Sigmoid colon (tissue), 7 donors: ENCODE measurements around the gene ROPN1B. TPM values are rescaled to one million over a fixed set of nuclear protein-coding genes. Genes with fewer than 3 reads are reported as not detected.
"Not testable (repeated sequence)": the region's sequence is repeated elsewhere in the genome, so short reads cannot be mapped to it uniquely, and the experiment has no call there.

ENCODE experiments used
- DNase-seq: peaks from one replicate; pipeline ENCODE4 v3.0.0-alpha.2; 2019
- H3K27ac ChIP-seq, 4 donors: fragments of 200-600 bp; sonication (generic); one replicate each; pipeline ENCODE4 v1.5.1; 2016 to 2019; ENCODE audit warnings: mild to moderate bottlenecking in 1 of 4
- H3K27me3 ChIP-seq, 3 donors: fragments of 200-600 bp; sonication (generic); one replicate each; pipeline ENCODE4 v1.5.1; 2019; ENCODE audit warnings: mild to moderate bottlenecking in 1 of 3
- H3K36me3 ChIP-seq, 4 donors: fragments of 200-600 bp; sonication (generic); one replicate each; pipeline ENCODE4 v1.5.1; 2016 to 2019
- H3K4me1 ChIP-seq, 4 donors: fragments of 200-600 bp; sonication (generic); one replicate each; pipeline ENCODE4 v1.5.1; 2017 to 2019
- H3K4me3 ChIP-seq, 4 donors: fragments of 200-600 bp; sonication (generic); one replicate each; pipeline ENCODE4 v1.5.1; 2017 to 2019; ENCODE audit warnings: mild to moderate bottlenecking in 2 of 4, moderate library complexity in 1 of 4
- H3K9me3 ChIP-seq, 4 donors: fragments of 200-600 bp in 3 of 4; sonication (generic) in 3 of 4; one replicate each; pipeline versions ENCODE4 v1.5.1 to v1.6.1; 2013 to 2019
- CTCF ChIP-seq, 4 experiments: fragments of 450-650 bp in 3 of 4; fragments of 200-600 bp in 1 of 4; IDR thresholded peaks; one replicate each; pipeline ENCODE4 v1.5.1; 2016 to 2019; ENCODE audit warnings: antibody characterized with exemption in 4 of 4, mild to moderate bottlenecking in 3 of 4, moderate library complexity in 2 of 4
- WGBS, 2 donors: extraction: QIAGEN DNeasy Blood & Tissue Kit; methylation state at CpG; one replicate each; pipeline ENCODE4 v1.1.7; 2013; 5-methylcytosine and 5-hydroxymethylcytosine counted together
- intact Hi-C: fragments of 100-400 bp; cut with DNase I; formaldehyde crosslinking; loops from one replicate; pipeline ENCODE4 v1.15.1; 2023
- polyA plus RNA-seq, 3 donors: library from polyadenylated mRNA; stranded (reverse); fragments of 200-250 nt; gene quantifications; one replicate each; pipeline ENCODE4 v1.2.3, GENCODE V29; 2013
- total RNA-seq, 4 donors: library from RNA; depleted of rRNA; stranded (reverse); fragments of >200 nt; gene quantifications; one replicate each; pipeline ENCODE4 v1.1.0, GENCODE V29; 2016
- donor health status: healthy with polysubstance abuse.
- donor health status: Bipolar disorder and iron deficiency.
- donor health status: healthy.

Gene ROPN1B
- total and polyA plus RNA-seq, 7 donors, result 0.06 to 1.1 TPM; not detected in 5

DNA sequence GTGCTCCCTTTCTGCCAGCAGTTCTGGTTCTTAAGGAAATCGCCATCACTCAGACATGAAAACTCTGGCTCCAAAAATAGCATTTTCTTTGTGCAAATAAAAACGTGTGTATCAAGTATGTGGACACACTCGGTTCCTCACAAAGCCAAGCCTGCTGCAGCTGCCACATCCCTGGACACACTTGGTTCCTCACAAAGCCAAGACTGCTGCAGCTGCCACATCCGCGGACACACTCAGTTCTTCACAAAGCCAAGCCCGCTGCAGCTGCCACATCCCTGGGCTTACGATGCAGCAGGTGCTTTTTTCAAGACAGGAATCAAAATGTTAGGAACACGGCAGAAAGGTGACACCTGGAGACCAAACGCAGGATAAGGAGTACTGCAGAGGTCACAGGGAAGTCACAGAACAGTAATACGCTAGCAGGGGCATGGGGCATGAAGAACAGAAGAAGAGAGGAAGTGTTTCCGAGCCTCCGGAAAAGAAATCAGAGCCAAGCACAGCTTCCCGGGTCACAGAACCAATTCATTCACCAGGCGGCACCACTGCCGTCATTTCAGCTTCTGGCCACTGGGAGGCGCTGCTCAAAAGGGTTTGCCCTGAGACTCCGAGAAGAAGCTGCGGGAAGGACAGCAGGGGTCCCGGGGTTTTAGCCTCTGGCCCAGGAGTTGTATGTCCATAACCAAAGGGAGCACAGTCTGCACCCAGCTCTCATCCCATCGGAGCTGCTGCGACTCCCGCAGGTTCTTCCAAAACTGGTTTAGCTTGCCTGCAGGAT, 40.0 kb upstream of the ROPN1B start:
- intact Hi-C loops, H3K4me1 ChIP-seq, DNase-seq, H3K27me3 ChIP-seq, H3K9me3 ChIP-seq, H3K4me3 ChIP-seq, H3K27ac ChIP-seq, H3K36me3 ChIP-seq: not testable (repeated sequence)
- WGBS, 2 donors, result 16 to 42% methylated on average over 22 of the region's 22 CpGs
- TF ChIP-seq CTCF (IDR thresholded peaks at IDR 0.05), result peak in 3 of 4 experiments; percentile 45 to 58 (median 48)

DNA sequence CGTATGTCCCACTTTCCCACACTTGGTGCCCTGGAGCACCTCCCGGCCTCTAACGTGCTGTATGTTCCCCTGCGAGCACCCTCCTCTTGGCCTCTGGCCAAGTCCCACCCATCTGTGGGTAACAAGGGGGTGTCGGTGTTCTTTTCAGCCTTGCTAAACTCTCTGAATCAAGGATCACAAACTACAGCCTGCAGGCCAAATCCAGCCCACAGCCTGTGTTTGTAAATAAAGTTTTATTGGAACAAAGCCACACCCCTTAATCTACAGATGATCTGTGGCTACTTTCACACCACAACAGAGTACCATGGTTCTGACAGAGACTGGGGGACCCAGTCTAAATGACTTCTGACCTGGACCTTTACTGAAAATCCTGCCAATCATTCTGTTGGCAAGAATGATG, 39.2 kb upstream of the ROPN1B start:
- H3K27ac ChIP-seq, H3K4me3 ChIP-seq, H3K9me3 ChIP-seq, DNase-seq, intact Hi-C loops, H3K4me1 ChIP-seq, H3K27me3 ChIP-seq, H3K36me3 ChIP-seq: not testable (repeated sequence)
- 20 to 50% methylated on average over 5 of the region's 5 CpGs for WGBS, 2 donors

DNA sequence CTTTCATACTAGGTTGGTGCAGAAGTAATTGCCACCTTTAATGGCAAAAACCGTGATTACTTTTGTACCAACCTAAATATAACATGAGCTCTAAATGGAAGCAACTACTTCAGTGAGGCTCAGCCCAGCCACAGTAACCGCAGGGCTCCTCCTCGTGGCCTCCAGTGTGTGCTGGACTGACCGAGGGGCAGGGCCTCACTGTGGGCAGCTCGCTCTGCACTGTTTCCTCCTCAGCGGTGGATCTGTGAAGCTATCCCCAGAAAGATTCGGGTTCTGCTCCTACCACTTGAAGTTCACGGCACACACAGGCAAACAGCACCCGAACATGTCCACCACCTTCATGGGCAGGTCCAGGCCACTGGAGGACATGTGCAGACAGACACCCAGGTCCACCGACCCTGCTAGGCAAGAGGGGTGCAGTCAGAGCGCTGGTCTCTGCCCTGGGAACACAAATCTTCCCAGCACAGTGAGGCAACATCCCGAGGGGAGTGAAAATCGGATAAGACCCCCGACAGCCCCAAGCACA, 37.6 kb upstream of the ROPN1B start:
- intact Hi-C loops, H3K4me3 ChIP-seq, H3K9me3 ChIP-seq, H3K27me3 ChIP-seq, H3K36me3 ChIP-seq, H3K4me1 ChIP-seq, H3K27ac ChIP-seq, DNase-seq: not testable (repeated sequence)
- WGBS, 2 donors, result 63 to 86% methylated on average over 6 to 13 of the region's 14 CpGs

DNA sequence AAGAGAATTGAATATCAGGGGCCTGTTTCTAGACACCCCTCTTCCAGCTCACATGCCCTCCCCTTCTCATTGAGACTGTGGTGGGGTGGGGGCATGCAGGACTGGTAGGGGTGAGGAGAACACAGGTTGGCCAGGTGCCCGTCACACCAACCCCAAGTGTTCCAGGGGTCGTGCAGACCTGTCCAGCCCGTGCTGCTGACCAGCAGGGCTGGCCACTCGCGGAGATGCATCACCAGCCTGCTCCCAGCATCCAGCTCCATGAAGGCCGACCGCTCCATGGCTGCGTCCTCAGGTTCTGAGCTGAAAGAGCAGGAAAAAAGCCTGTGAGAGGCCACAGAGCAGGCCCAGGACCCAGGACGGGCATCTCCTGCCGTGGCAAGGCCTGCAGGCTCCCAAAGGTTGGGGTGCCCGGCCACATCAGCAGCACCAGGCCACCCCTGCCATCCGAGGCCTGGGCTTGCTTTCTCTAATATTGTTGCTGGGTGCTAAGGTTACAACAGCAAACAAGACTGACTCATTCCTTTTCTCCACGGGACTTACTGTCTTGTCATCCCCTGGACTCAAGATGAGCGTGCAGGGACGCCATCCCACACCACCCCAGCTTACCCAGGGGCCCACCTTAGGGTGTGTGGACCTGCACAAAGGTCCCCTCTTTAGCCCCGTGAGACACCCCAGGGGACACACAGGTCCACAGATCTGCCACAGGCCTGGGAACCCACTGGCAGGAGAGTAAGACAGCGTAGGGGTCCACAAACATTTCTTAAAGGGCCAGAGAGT, 35.4 kb upstream of the ROPN1B start:
- H3K27ac ChIP-seq, H3K4me3 ChIP-seq, H3K9me3 ChIP-seq, DNase-seq, intact Hi-C loops, H3K27me3 ChIP-seq, H3K4me1 ChIP-seq, H3K36me3 ChIP-seq: not testable (repeated sequence)
- WGBS, 2 donors, result 92 to 93% methylated on average over 15 of the region's 17 CpGs

GRCh38 chr3:125935252-125935874, 33.6 kb upstream of the ROPN1B start:
- H3K4me1 ChIP-seq, H3K36me3 ChIP-seq, H3K27ac ChIP-seq, H3K4me3 ChIP-seq, H3K27me3 ChIP-seq, DNase-seq, H3K9me3 ChIP-seq, intact Hi-C loops: not testable (repeated sequence)
- 38 to 70% methylated on average over 10 of the region's 10 CpGs for WGBS, 2 donors

GRCh38 chr3:125936210-125936815, 32.7 kb upstream of the ROPN1B start:
- 62 to 89% methylated on average over 13 of the region's 13 CpGs for WGBS, 2 donors

GRCh38 chr3:125936891-125937290, 32.1 kb upstream of the ROPN1B start:
- H3K27me3 ChIP-seq, intact Hi-C loops, H3K4me3 ChIP-seq, H3K4me1 ChIP-seq, DNase-seq, H3K9me3 ChIP-seq, H3K27ac ChIP-seq, H3K36me3 ChIP-seq: not testable (repeated sequence)
- WGBS, 2 donors, result 26 to 71% methylated on average over 12 of the region's 13 CpGs

More at GRCh38 chr3:125936210-125936815, 32.7 kb upstream of the ROPN1B start:
- H3K4me3 ChIP-seq, intact Hi-C loops, DNase-seq, H3K4me1 ChIP-seq, H3K9me3 ChIP-seq, H3K36me3 ChIP-seq, H3K27me3 ChIP-seq, H3K27ac ChIP-seq: not testable (repeated sequence)
- peak; percentile 9 to 33 (median 19) for TF ChIP-seq CTCF (IDR thresholded peaks at IDR 0.05)

- H3K9me3 ChIP-seq, H3K4me1 ChIP-seq, intact Hi-C loops, DNase-seq, H3K4me3 ChIP-seq, H3K36me3 ChIP-seq, H3K27me3 ChIP-seq, H3K27ac ChIP-seq: not testable (repeated sequence)
- WGBS, 2 donors, result 93 to 95% methylated on average over 2 of the region's 2 CpGs
Measured at GRCh38 chr3:125947806-125948205, 21.2 kb upstream of the ROPN1B start.

- H3K27ac ChIP-seq, H3K4me1 ChIP-seq, H3K4me3 ChIP-seq, H3K9me3 ChIP-seq, intact Hi-C loops, H3K36me3 ChIP-seq, H3K27me3 ChIP-seq, DNase-seq: not testable (repeated sequence)
- 30 to 72% methylated on average over 3 of the region's 3 CpGs for WGBS, 2 donors
Measured at GRCh38 chr3:125948901-125949300, 20.1 kb upstream of the ROPN1B start.

DNA sequence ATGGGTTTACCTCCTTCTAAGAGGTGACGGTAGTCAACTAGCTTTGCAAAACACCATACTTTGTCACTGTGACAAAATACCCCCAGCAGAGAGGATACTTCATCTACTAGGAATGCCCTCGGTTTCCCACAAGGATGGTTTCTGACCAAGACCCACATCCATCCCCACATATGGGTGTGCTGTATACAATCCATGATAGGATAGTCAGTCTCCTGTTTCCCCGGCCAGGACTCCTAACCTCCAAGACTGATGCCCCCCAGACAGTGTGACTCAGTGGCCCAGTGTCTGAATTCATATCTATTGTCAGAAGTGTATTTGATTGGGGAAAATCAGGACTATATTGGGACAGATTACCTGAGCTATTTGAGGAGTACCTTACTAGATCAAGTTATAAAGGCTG, 17.8 kb upstream of the ROPN1B start:
- H3K36me3 ChIP-seq, intact Hi-C loops, DNase-seq, H3K27me3 ChIP-seq, H3K4me3 ChIP-seq, H3K27ac ChIP-seq, H3K9me3 ChIP-seq, H3K4me1 ChIP-seq: not testable (repeated sequence)
- WGBS, 2 donors, result 91% methylated on average over 3 of the region's 3 CpGs
